ENCODE results near the gene CCDC183.
"Not testable (repeated sequence)": the region's sequence is repeated elsewhere in the genome, so short reads cannot be mapped to it uniquely, and the experiment has no call there.

CCDC183 gene

GRCh38 chr9:136760834-136761544, 35.1 kb upstream of the CCDC183 start:
- DNase-seq (ENCODE audit: low read depth): not testable (repeated sequence)

- DNase-seq (ENCODE audit: low read depth): no peak
Measured at GRCh38 chr9:136761545-136761981, 34.6 kb upstream of the CCDC183 start.

- DNase-seq (ENCODE audit: low read depth): no peak
Measured at GRCh38 chr9:136762221-136762691, 33.9 kb upstream of the CCDC183 start.

- no peak for DNase-seq (ENCODE audit: low read depth)
Measured at GRCh38 chr9:136762915-136763648, 33.1 kb upstream of the CCDC183 start.

GRCh38 chr9:136763649-136764035, 32.5 kb upstream of the CCDC183 start:
- DNase-seq (ENCODE audit: low read depth): no peak

- DNase-seq (ENCODE audit: low read depth): no peak
Measured at GRCh38 chr9:136764301-136764891, 31.7 kb upstream of the CCDC183 start, which contains the start of gene LCN15. LCN15 (minus strand) TSS chr9:136764518; CDS start chr9:136764488, 30 bp downstream.

- no peak for DNase-seq (ENCODE audit: low read depth)
Measured at GRCh38 chr9:136765041-136765440, 31.1 kb upstream of the CCDC183 start.

- DNase-seq (ENCODE audit: low read depth): not testable (repeated sequence)
Measured at GRCh38 chr9:136765745-136766409, 30.3 kb upstream of the CCDC183 start.

GRCh38 chr9:136766410-136767120, 29.6 kb upstream of the CCDC183 start:
- DNase-seq (ENCODE audit: low read depth): peak; percentile 53

- DNase-seq (ENCODE audit: low read depth): no peak
Measured at GRCh38 chr9:136769710-136770191, 26.4 kb upstream of the CCDC183 start.

GRCh38 chr9:136771907-136772415, 24.2 kb upstream of the CCDC183 start:
- DNase-seq (ENCODE audit: low read depth): no peak

- no peak for DNase-seq (ENCODE audit: low read depth)
Measured at GRCh38 chr9:136773386-136774044, 22.6 kb upstream of the CCDC183 start.

- DNase-seq (ENCODE audit: low read depth): no peak
Measured at GRCh38 chr9:136774416-136775045, 21.6 kb upstream of the CCDC183 start.

GRCh38 chr9:136775191-136775590, 20.9 kb upstream of the CCDC183 start:
- DNase-seq (ENCODE audit: low read depth): no peak

- DNase-seq (ENCODE audit: low read depth): no peak
Measured at GRCh38 chr9:136776947-136777346, 19.2 kb upstream of the CCDC183 start.

- no peak for DNase-seq (ENCODE audit: low read depth)
Measured at GRCh38 chr9:136777359-136777758, 18.8 kb upstream of the CCDC183 start.

- DNase-seq (ENCODE audit: low read depth): no peak
Measured at GRCh38 chr9:136779808-136780207, 16.3 kb upstream of the CCDC183 start.

GRCh38 chr9:136782452-136782851, 13.7 kb upstream of the CCDC183 start:
- DNase-seq (ENCODE audit: low read depth): no peak

- no peak for DNase-seq (ENCODE audit: low read depth)
Measured at GRCh38 chr9:136784249-136784996, 11.7 kb upstream of the CCDC183 start.

- no peak for DNase-seq (ENCODE audit: low read depth)
Measured at GRCh38 chr9:136784997-136785361, 11.2 kb upstream of the CCDC183 start.

Data from T-helper 22 cell (primary cell).